ENCODE results near the gene MILR1. TPM values are rescaled to one million over a fixed set of nuclear protein-coding genes. Genes with fewer than 3 reads are reported as not detected.

Gene MILR1
- total RNA-seq, 4 donors from 2014 or later: 2.9 to 6.6 (median 4.2) TPM

DNA sequence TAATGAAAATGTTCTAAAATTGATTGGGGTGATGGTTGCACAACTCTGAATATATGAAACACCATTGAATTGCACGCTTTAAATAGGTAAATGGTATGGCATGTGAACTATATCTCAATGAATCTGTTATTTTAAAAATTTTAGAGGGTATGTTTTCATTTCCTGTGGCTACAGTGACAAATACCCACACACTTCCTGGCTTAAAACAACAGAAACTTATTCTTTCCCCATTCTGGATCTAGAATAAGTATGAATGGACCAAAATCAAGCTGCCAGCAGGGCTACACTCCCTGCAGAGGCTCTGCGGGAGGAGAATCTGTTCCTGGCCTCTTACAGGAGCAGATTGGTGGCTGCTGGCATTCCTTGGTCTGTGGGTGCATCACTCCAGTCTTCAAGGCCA lies 47.0 kb upstream of the MILR1 start:
- TF ChIP-seq POLR2A (IDR thresholded peaks at IDR 0.05; ENCODE audit: low read depth): no peak
- no peak for TF ChIP-seq POLR2AphosphoS5 (IDR thresholded peaks at IDR 0.05)
- TF ChIP-seq, protein P1, sequence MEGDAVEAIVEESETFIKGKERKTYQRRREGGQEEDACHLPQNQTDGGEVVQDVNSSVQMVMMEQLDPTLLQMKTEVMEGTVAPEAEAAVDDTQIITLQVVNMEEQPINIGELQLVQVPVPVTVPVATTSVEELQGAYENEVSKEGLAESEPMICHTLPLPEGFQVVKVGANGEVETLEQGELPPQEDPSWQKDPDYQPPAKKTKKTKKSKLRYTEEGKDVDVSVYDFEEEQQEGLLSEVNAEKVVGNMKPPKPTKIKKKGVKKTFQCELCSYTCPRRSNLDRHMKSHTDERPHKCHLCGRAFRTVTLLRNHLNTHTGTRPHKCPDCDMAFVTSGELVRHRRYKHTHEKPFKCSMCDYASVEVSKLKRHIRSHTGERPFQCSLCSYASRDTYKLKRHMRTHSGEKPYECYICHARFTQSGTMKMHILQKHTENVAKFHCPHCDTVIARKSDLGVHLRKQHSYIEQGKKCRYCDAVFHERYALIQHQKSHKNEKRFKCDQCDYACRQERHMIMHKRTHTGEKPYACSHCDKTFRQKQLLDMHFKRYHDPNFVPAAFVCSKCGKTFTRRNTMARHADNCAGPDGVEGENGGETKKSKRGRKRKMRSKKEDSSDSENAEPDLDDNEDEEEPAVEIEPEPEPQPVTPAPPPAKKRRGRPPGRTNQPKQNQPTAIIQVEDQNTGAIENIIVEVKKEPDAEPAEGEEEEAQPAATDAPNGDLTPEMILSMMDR (IDR thresholded peaks at IDR 0.05): no peak
- Histone ChIP-seq H3K36me3 (no peaks in the 10 kb centered on the region), H3K4me1 (no peaks in the 10 kb centered on the region), H3K27me3 (no peaks in the 10 kb centered on the region), H3K4me3 (no peak overlapping the region), H3K27ac (replicated peaks in 1 of 4) (no peak overlapping the region), H3K9me3 (no peaks in the 10 kb centered on the region)
- DNase-seq (ENCODE audit: extremely low spot score): no peak
- WGBS: 88% methylated on average over 2 of the region's 2 CpGs
- intact Hi-C loops (cut with DNase I): no loop called here

DNA sequence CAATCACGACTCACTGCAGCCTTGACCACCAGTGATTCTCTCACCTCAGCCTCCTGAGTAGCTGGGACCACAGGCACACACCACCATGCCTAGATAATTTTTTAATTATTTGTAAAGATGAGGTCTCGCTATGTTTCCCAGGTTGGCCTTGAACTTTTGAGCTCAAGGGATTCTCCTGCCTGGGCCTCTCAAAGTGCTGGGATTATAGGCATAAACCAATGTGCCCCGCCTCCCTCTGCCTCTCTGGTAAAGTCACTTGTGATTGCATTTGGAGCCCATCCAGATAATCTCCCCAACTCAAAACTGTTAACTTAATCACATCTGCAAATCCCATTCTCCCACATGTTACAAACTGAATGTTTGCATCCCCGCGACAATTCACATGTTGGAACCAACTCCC lies 46.4 kb upstream of the MILR1 start:
- no peak overlapping the region for H3K4me3 ChIP-seq
- intact Hi-C loops (cut with DNase I): no loop called here
- no peak overlapping the region for H3K27ac ChIP-seq (replicated peaks in 1 of 4)
- H3K36me3 ChIP-seq: no peaks in the 10 kb centered on the region
- H3K9me3 ChIP-seq: no peaks in the 10 kb centered on the region
- no peaks in the 10 kb centered on the region for H3K27me3 ChIP-seq
- TF ChIP-seq POLR2AphosphoS5 (IDR thresholded peaks at IDR 0.05): no peak
- TF ChIP-seq, protein P1 (IDR thresholded peaks at IDR 0.05): no peak
- no peaks in the 10 kb centered on the region for H3K4me1 ChIP-seq
- DNase-seq (ENCODE audit: extremely low spot score): no peak
- 100% methylated on average over 5 of the region's 5 CpGs for WGBS

DNA sequence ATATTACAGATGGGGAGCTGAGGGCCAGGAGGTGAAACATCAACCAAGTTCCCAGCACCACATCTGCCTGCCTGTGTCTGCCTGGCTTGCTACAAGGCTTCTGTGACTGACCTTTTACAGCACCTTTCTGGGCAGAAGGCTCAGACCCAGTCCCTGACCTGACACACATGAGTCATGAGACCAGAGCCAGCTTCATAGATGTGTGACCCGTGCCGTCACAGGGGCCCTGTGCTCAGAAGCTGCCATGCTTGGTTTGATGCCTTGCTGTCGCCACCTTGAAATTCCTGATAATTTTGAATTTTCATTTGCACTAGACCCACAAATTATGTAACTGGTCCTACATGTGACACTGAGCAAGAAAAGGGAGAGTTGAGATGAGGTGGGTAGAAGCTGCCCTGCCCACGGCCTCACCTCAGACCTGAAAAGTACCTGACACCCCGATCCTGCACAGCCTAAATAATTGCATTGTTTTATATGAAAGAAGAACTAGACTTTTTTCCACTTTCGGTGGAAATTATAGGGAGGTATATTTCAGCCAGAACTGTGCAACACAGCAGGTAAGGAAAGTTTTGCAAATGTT lies 44.9 kb upstream of the MILR1 start:
- no peaks in the 10 kb centered on the region for H3K36me3 ChIP-seq
- TF ChIP-seq, protein P1 (IDR thresholded peaks at IDR 0.05): no peak
- TF ChIP-seq POLR2AphosphoS5 (IDR thresholded peaks at IDR 0.05) (no peak), EP300 (IDR thresholded peaks at IDR 0.05) (no peak), POLR2A (IDR thresholded peaks at IDR 0.05; ENCODE audit: low read depth) (no peak)
- DNase-seq (ENCODE audit: extremely low spot score): no peak

DNA sequence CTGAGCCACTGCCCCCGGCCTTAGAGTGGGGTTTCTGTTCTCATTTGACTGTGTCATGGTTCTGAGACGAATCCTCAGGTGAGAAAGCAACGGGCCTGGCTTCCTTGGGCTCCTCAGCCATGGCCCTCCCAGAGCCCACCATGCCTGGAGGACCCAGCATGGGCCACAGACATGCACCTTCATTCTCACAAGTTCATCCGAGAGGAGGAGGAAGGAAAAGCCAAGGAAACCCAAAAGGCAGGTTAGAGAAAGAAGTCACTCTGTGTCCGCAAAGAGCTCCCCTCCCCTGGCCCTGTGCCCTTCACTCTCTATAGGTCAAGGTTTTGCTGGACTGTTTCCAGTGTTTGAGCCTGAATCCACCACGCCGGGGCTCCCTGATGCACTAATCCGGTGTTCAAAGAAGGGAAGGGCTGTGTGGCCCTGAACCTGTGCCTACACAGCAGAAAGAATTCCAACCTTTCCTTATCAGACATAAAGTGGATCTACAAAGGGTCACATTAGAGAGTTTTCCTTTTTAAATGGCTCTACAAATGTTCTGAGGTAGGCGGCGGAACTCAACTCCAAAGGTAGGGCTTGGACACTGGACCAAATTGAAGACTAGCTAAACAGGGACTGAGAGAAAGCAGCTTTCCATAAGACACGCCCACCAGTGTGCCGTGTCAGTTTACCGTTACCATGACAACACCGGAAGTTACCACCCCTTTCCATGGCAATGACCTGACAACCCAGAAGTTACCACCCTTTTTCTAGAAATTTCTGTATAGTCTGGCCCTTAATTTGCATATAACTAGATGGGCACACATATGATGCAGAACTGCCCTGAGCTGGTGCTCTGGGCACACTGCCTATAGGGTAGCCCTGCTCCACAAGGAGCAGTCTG lies 42.4 kb upstream of the MILR1 start:
- TF ChIP-seq POLR2AphosphoS5 (IDR thresholded peaks at IDR 0.05) (no peak), EP300 (IDR thresholded peaks at IDR 0.05) (no peak), POLR2A (IDR thresholded peaks at IDR 0.05; ENCODE audit: low read depth) (no peak)
- TF ChIP-seq, protein P1 (IDR thresholded peaks at IDR 0.05): no peak
- 86% methylated on average over 14 of the region's 14 CpGs for WGBS
- Histone ChIP-seq H3K9me3 (no peaks in the 10 kb centered on the region), H3K36me3 (no peaks in the 10 kb centered on the region), H3K27ac (replicated peaks in 1 of 4) (no peak overlapping the region), H3K4me3 (no peak overlapping the region), H3K4me1 (peaks cover under 1 to 25% (median 13%) of the 10 kb centered on the region in 4 donors), H3K27me3 (no peaks in the 10 kb centered on the region)
- DNase-seq (ENCODE audit: extremely low spot score): no peak
- intact Hi-C loops (cut with DNase I): no loop called here

More for the DNA sequence above, 44.9 kb upstream of the MILR1 start:
- Histone ChIP-seq H3K27me3 (no peaks in the 10 kb centered on the region), H3K9me3 (no peaks in the 10 kb centered on the region), H3K27ac (replicated peaks in 1 of 4) (no peak overlapping the region), H3K4me3 (no peak overlapping the region), H3K4me1 (peaks cover 0 to under 1% (median 0%) of the 10 kb centered on the region in 4 donors)
- intact Hi-C loops (cut with DNase I): no loop called here
- WGBS: 94% methylated on average over 3 of the region's 6 CpGs
